K562 (cell line): Measurements from ENCODE around the gene NLRP6.

Source experiments
- CTCF ChIP-seq, 3 experiments: IDR thresholded peaks in 2 of 3; conservative IDR thresholded peaks in 1 of 3; 2 replicates each; pipeline ENCODE4 v1.5.1; 2011 to 2012; ENCODE audit warnings: low read length in 3 of 3, mild to moderate bottlenecking in 3 of 3, control low read depth in 2 of 3, improper control_type of control experiment in 1 of 3, inconsistent platforms in 1 of 3, low read depth in 1 of 3, mixed read lengths in 1 of 3, moderate library complexity in 1 of 3; ENCODE audit not compliant: insufficient read depth in 2 of 3
- E4F1 ChIP-seq: fragments of 250-450 bp; sonication (Bioruptor Pico); IDR thresholded peaks from 2 replicates; pipeline ENCODE4 v1.5.0; 2021; ENCODE audit warnings: mild to moderate bottlenecking, borderline replicate concordance
- EP300 ChIP-seq: IDR thresholded peaks from 2 replicates; pipeline ENCODE4 v1.6.1; 2012; ENCODE audit warnings: low read length, improper control_type of control experiment
- MBD1 ChIP-seq: fragments of 250-450 bp; sonication (Bioruptor Pico); IDR thresholded peaks from 2 replicates; pipeline ENCODE4 v1.8.0; 2022; ENCODE audit warnings: inconsistent platforms
- POLR2A ChIP-seq: fragments of 450-650 bp; conservative IDR thresholded peaks from 2 replicates; pipeline ENCODE4 v1.6.1; 2016
- POLR2B ChIP-seq: fragments of 450-650 bp; IDR thresholded peaks from 2 replicates; pipeline ENCODE4 v1.6.1; 2018; ENCODE audit warnings: low read depth; ENCODE audit not compliant: partially characterized antibody
- RNF2 ChIP-seq: sonication (generic); IDR thresholded peaks from 2 replicates; pipeline ENCODE4 v1.6.1; 2016
- SMAD1 ChIP-seq: fragments of 150-350 bp; IDR thresholded peaks from 2 replicates; pipeline ENCODE4 v1.6.1; 2014; ENCODE audit warnings: low read length, low read depth; ENCODE audit not compliant: partially characterized antibody

- TF ChIP-seq E4F1 (CRISPR knock-in tag) (no peak), POLR2A (no peak), MBD1 (CRISPR knock-in tag) (no peak), RNF2 (no peak), CTCF (IDR thresholded peaks at IDR 0.05 in 2 of 3, conservative IDR thresholded peaks at IDR 0.05 in 1 of 3; ENCODE audit: insufficient read depth in 2 of 3, low read depth in 1 of 3, low read length in 3 of 3) (no peak), POLR2B (no peak), SMAD1 (no peak), EP300 (no peak)
These were observed 47.8 kb downstream of the NLRP6 start for GRCh38 chr11:325796-326591.
